Putamen (tissue), 1 donor: ENCODE results near the gene ARSI.

Source experiments
- DNase-seq: peaks from one replicate; pipeline ENCODE4 v3.0.0-alpha.2; 2016; ENCODE audit warnings: low spot score

ARSI gene

GRCh38 chr5:150307617-150308426, 5.1 kb upstream of the ARSI start:
- DNase-seq, result no peak

GRCh38 chr5:150306775-150307174, 4.1 kb upstream of the ARSI start:
- no peak for DNase-seq

- no peak for DNase-seq
These were observed 2.9 kb upstream of the ARSI start for GRCh38 chr5:150305557-150305956.

- no peak for DNase-seq
These were observed 2.4 kb upstream of the ARSI start for GRCh38 chr5:150305095-150305494.

GRCh38 chr5:150304481-150305081, 1.9 kb upstream of the ARSI start:
- DNase-seq, result no peak

DNA sequence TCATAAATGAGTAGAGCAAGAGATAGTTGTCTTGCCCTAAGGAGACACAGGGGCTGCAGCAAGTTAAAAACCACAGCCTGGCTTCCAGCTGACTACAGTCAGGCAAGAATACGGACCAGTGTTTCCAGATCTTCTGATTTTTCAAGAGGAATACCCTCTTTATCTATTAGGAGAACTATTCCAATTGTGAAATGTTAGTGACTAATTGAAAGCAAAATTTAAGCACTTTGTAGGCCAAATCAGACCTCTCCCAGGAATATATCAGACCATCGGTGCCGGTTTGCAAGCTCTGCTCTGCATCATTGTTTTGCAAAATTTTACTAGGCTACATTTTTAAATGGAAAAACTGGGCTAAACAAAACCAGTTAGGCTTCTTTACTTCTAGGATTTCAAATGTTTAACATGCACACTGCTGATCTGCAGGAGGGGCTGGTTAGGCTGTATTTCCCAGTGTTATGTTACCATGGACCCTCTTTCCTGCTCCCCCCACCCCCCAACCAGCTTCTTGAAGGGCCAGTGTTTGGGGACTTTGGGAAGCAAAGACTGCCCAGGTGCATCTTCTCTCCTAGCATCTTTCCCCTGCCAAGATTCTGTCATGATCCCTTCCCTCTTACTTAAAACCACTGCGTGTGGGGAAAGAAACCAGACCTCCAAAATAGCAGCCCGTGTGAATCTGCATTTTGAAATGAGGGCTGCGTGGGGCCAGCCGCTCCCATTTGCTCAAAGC, 1.1 kb upstream of the ARSI start:
- DNase-seq, result no peak

GRCh38 chr5:150303070-150303615, 438 bp upstream of the ARSI start:
- no peak for DNase-seq

- DNase-seq, result no peak
These were observed 804 bp downstream of the ARSI start for GRCh38 chr5:150301901-150302300.

GRCh38 chr5:150301170-150301505, 1.6 kb downstream of the ARSI start:
- DNase-seq, result no peak

GRCh38 chr5:150300496-150301169, 2.1 kb downstream of the ARSI start:
- no peak for DNase-seq

DNA sequence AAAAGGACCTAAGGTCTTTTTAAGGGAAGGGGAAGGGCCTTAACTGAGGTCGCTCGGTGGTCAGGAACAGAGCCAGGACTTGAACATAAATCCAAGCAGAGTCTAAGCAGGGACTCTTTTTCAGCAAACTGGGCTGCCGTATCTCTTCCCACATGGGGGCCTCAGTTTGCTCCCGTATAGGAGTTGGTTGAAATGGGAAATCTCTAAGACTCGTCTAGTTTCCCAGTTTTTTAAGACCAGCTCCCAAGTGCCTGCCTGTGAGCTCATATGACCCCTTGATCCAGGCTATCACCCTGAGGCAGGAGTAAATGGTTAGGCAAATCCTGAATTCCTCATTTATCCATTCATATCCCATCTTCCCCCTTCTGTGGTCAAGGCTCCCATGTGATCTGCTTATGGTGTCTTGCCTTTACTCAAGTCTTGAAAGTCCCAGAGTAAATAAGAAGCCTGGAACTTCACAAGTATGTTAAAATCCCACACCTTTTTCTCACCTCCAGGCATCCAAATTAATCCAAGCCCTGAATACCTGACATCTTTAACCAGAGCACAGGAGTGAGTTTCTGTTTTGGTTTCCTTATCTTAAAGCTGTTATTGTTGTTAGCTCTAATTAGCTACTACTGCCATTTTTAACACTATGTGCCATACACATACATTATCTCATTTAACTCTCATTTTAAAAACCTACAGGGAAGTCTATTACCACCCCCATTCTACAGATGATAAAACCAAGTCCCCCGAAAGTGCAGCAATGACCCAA, 3.0 kb downstream of the ARSI start:
- no peak for DNase-seq

DNA sequence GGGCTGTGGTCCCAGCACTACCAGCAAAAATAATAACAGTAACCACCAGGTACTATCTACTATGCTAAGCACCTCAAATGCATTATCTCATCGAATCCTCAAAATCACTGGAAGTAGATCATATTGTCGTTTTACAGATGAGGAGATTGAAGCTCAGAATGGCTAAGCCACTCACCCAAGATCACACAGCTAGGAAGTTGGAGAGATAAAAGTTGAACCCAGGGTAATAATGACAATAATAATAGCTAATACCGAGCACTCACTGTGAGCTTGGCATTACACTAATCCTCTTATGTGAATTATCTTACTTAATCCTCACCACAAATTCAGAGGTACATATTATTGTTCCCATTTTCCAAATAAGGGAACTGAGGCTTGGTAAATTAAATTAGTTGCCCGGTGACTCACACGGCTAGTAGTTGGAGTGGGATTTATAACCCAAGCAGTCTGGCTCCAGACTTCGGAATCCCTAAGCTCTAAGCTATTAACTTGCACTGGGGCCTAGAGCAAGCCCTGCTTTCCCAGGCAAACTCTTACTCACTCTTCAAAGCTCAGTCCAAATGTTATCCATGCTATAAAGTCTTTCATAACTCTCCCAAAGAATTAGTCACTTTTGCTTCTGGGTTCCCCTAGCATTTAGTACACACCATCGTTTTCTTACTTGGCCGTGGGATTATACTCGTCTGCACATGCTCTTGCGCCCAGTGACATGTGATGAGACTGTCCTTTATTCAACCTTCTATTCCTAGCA, 3.8 kb downstream of the ARSI start:
- no peak for DNase-seq

DNA sequence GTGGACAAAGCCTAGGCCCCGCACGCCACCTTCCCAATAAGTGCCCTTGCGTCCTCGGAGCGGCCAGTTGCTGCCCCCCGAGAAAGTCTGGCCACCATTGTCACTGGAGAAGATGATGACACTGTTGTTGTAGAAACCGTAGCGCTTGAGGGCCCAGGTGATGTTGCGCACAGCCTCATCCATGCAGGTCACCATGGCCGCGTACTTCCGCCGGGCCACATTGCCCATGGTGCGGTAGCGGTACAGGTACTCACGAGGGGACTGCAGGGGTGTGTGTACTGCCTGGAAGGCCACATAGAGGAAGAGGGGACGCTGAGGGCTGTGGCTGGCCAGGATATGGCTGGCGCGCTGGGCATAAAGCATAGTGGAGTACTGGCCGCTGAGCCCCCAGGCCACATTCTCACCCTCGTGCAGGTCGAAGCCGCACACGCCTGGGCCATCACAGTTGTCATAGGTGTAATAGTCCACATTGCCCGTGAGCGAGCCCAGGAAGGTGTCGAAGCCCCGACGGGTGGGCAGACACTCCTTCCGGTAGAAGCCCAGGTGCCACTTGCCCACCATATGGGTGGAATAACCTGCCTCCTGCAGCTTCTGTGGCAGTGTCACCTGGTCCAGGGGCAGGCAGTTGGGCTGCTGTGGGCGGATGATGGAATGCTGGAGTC, 4.6 kb downstream of the ARSI start:
- no peak for DNase-seq

- no peak for DNase-seq
These were observed 5.3 kb downstream of the ARSI start for GRCh38 chr5:150297236-150297890.

DNA sequence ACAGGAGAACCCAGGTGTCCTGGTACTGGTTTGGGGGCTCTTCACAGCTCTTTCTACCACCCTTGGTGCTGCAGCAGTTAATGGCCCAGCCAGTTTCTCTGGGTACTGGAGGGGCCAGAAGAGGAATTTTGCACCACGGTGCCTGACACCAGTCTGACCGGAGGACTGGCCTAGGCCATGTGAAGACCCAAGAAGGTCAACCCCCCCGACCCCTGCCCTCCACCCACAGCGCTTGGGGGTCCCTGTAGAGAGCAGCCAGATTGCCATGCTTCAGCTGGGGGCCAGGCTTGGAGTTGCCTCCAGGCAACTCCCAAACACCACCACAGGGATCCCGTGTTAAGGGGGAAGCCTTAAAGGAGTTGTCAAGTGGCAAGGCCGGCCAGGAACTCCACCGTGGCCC, 6.2 kb downstream of the ARSI start:
- no peak for DNase-seq

- DNase-seq, result peak; percentile 75
These were observed 6.8 kb downstream of the ARSI start for GRCh38 chr5:150295741-150296486.

- DNase-seq, result no peak
These were observed 7.5 kb downstream of the ARSI start for GRCh38 chr5:150295172-150295634.

GRCh38 chr5:150294551-150295071, 8.1 kb downstream of the ARSI start:
- no peak for DNase-seq
